Nephron (organoid): ENCODE results near the gene DLD.
"Not testable (repeated sequence)": the region's sequence is repeated elsewhere in the genome, so short reads cannot be mapped to it uniquely, and the experiment has no call there.

Experiments used
- H3K27ac Mint-ChIP-seq, 3 experiments: 2 replicates each; pipeline ENCODE4 v1.8.0; 2020; ENCODE audit warnings: mixed read lengths in 3 of 3, mild to moderate bottlenecking in 2 of 3, moderate library complexity in 1 of 3
- H3K27me3 Mint-ChIP-seq: 2 replicates; pipeline ENCODE4 v1.8.0; 2021; ENCODE audit warnings: low read depth, mild to moderate bottlenecking, moderate library complexity, mixed read lengths
- H3K36me3 Mint-ChIP-seq: 2 replicates; pipeline ENCODE4 v1.8.0; 2020; ENCODE audit warnings: low read depth, mixed read lengths
- H3K4me1 Mint-ChIP-seq: 2 replicates; pipeline ENCODE4 v1.8.0; 2020; ENCODE audit warnings: mixed read lengths
- H3K4me3 Mint-ChIP-seq, 3 experiments: 2 replicates each; pipeline ENCODE4 v1.8.0; 2020; ENCODE audit warnings: mild to moderate bottlenecking in 3 of 3, mixed read lengths in 3 of 3, moderate library complexity in 2 of 3
- H3K9me3 Mint-ChIP-seq: 2 replicates; pipeline ENCODE4 v1.8.0; 2020; ENCODE audit warnings: mixed read lengths
- CTCF ChIP-seq, 3 experiments: fragments of 200-600 bp; sonication (generic); IDR thresholded peaks; one replicate each; pipeline ENCODE4 v1.5.0; 2021; ENCODE audit warnings: antibody characterized with exemption in 3 of 3; ENCODE audit not compliant: unreplicated experiment in 3 of 3

DLD gene

GRCh38 chr7:107890962-107891635 lies at the start of gene DLD:
TSS of gene DLD (plus strand) at chr7:107891183. CDS start at chr7:107891251, 68 bp downstream.
- Mint-ChIP-seq H3K9me3 (no peaks in the 10 kb centered on the region), H3K4me3 (peak within 1 kb of the TSS; percentile 96 to 97 (median 97)), H3K36me3 (peaks cover 29% of the 10 kb centered on the region), H3K27me3 (no peaks in the 10 kb centered on the region), H3K27ac (peak within 1 kb of the TSS; percentile 83 to 98 (median 95)), H3K4me1 (peaks cover 24% of the 10 kb centered on the region)
- TF ChIP-seq CTCF (IDR thresholded peaks at IDR 0.05; ENCODE audit: unreplicated experiment in 3 of 3) = no peak

GRCh38 chr7:107842213-107842612 lies 48.8 kb upstream of the DLD start:
- Mint-ChIP-seq H3K27me3 (no peaks in the 10 kb centered on the region), H3K4me1 (no peaks in the 10 kb centered on the region), H3K36me3 (no peaks in the 10 kb centered on the region), H3K9me3 (peaks cover 4% of the 10 kb centered on the region), H3K4me3 (no peak overlapping the region), H3K27ac (no peak overlapping the region)
- TF ChIP-seq CTCF (IDR thresholded peaks at IDR 0.05; ENCODE audit: unreplicated experiment in 3 of 3) = no peak

GRCh38 chr7:107843184-107843583 lies 47.8 kb upstream of the DLD start:
- Mint-ChIP-seq H3K9me3 (peaks cover 4% of the 10 kb centered on the region), H3K4me3 (no peak overlapping the region), H3K36me3 (no peaks in the 10 kb centered on the region), H3K27ac (no peak overlapping the region), H3K4me1 (no peaks in the 10 kb centered on the region), H3K27me3 (no peaks in the 10 kb centered on the region)
- no peak for TF ChIP-seq CTCF (IDR thresholded peaks at IDR 0.05; ENCODE audit: unreplicated experiment in 3 of 3)

- Mint-ChIP-seq H3K4me1 (no peaks in the 10 kb centered on the region), H3K27ac (no peak overlapping the region), H3K36me3 (no peaks in the 10 kb centered on the region), H3K9me3 (no peaks in the 10 kb centered on the region), H3K4me3 (no peak overlapping the region), H3K27me3 (no peaks in the 10 kb centered on the region)
- TF ChIP-seq CTCF (IDR thresholded peaks at IDR 0.05; ENCODE audit: unreplicated experiment in 3 of 3) = no peak
Measured at GRCh38 chr7:107846324-107846723, 44.7 kb upstream of the DLD start.

- no peaks in the 10 kb centered on the region for H3K36me3 Mint-ChIP-seq
- no peaks in the 10 kb centered on the region for H3K4me1 Mint-ChIP-seq
- no peak overlapping the region for H3K27ac Mint-ChIP-seq
- H3K9me3 Mint-ChIP-seq = no peaks in the 10 kb centered on the region
- H3K4me3 Mint-ChIP-seq = no peak overlapping the region
- no peak for TF ChIP-seq CTCF (IDR thresholded peaks at IDR 0.05; ENCODE audit: unreplicated experiment in 3 of 3)
- no peaks in the 10 kb centered on the region for H3K27me3 Mint-ChIP-seq
Measured at GRCh38 chr7:107847168-107847835, 43.7 kb upstream of the DLD start.

- H3K36me3 Mint-ChIP-seq, H3K4me3 Mint-ChIP-seq, H3K27ac Mint-ChIP-seq, H3K9me3 Mint-ChIP-seq, H3K27me3 Mint-ChIP-seq, H3K4me1 Mint-ChIP-seq: not testable (repeated sequence)
Measured at GRCh38 chr7:107847836-107848175, 43.2 kb upstream of the DLD start.

- H3K27me3 Mint-ChIP-seq, H3K9me3 Mint-ChIP-seq, H3K4me1 Mint-ChIP-seq, H3K36me3 Mint-ChIP-seq, H3K27ac Mint-ChIP-seq, H3K4me3 Mint-ChIP-seq: not testable (repeated sequence)
Measured at GRCh38 chr7:107848211-107848610, 42.8 kb upstream of the DLD start.
